SK-N-SH (cell line): Measurements from ENCODE around the gene IZUMO1. TPM values are rescaled to one million over a fixed set of nuclear protein-coding genes. Genes with fewer than 3 reads are reported as not detected.

Experiments used
- CTCF ChIA-PET: fragments of 300-600, 350-600 bp; formaldehyde crosslinking; extraction: SDS; loops from one replicate; lab custom pipeline; 2021; lab: Yijun Ruan, JAX
- POLR2A ChIA-PET: fragments of 350-600 bp; sonication (Branson Sonifier 250); formaldehyde crosslinking; extraction: SDS; loops from one replicate; lab custom pipeline; 2020; ENCODE audit warnings: antibody characterized with exemption, inconsistent platforms; lab: Yijun Ruan, JAX
- DNase-seq: peaks from one replicate; pipeline ENCODE4 v3.0.0; 2012
- H2AFZ ChIP-seq: fragments of 200-600 bp; sonication (generic); 2 replicates; pipeline ENCODE4 v1.8.1; 2016; ENCODE audit warnings: antibody characterized with exemption, mild to moderate bottlenecking, low read depth
- H3F3A ChIP-seq: fragments of 200-600 bp; sonication (generic); replicated peaks from 2 replicates; pipeline ENCODE3; 2016; ENCODE audit warnings: antibody characterized with exemption, mild to moderate bottlenecking; ENCODE audit not compliant: insufficient read depth
- H3K27ac ChIP-seq, 2 experiments: fragments of 200-500 bp in 1 of 2; fragments of 200-600 bp in 1 of 2; sonication (Bioruptor generic) in 1 of 2; sonication (generic), shearing (Covaris generic) in 1 of 2; 2 replicates each; pipeline versions ENCODE4 v1.5.1 to v1.6.1; 2014 to 2016; ENCODE audit warnings: low read depth in 2 of 2, inconsistent platforms in 1 of 2, low read length in 1 of 2, mild to moderate bottlenecking in 1 of 2, mixed read lengths in 1 of 2
- H3K27me3 ChIP-seq: fragments of 200-600 bp; sonication (generic), shearing (Covaris generic); 2 replicates; pipeline ENCODE4 v1.6.1; 2016; ENCODE audit warnings: mixed run types; ENCODE audit not compliant: insufficient read depth
- H3K36me3 ChIP-seq, 2 experiments: fragments of 200-500 bp in 1 of 2; fragments of 200-600 bp in 1 of 2; sonication (Bioruptor generic) in 1 of 2; sonication (generic) in 1 of 2; replicated peaks in 1 of 2; 2 replicates each; pipeline versions ENCODE3 to v1.5.1; 2014 to 2016; ENCODE audit warnings: low read length in 1 of 2, mild to moderate bottlenecking in 1 of 2; ENCODE audit not compliant: insufficient read depth in 2 of 2, control insufficient read depth in 1 of 2
- H3K4me1 ChIP-seq, 2 experiments: fragments of 200-500 bp in 1 of 2; fragments of 200-600 bp in 1 of 2; sonication (Bioruptor generic) in 1 of 2; sonication (generic), shearing (Covaris generic) in 1 of 2; 2 replicates each; pipeline versions ENCODE4 v1.5.1 to v1.6.1; 2014 to 2016; ENCODE audit warnings: low read depth in 1 of 2, low read length in 1 of 2, mixed run types in 1 of 2; ENCODE audit not compliant: insufficient read depth in 2 of 2, control insufficient read depth in 1 of 2
- H3K4me2 ChIP-seq: fragments of 200-600 bp; sonication (generic), shearing (Covaris generic); 2 replicates; pipeline ENCODE4 v1.6.1; 2017; ENCODE audit warnings: mixed run types
- H3K4me3 ChIP-seq, 2 experiments: fragments of 200-500 bp in 1 of 2; fragments of 200-600 bp in 1 of 2; sonication (Bioruptor generic) in 1 of 2; sonication (generic), shearing (Covaris generic) in 1 of 2; 2 replicates each; pipeline versions ENCODE4 v1.5.1 to v1.8.1; 2014 to 2016; ENCODE audit warnings: low read depth in 2 of 2, inconsistent platforms in 1 of 2, low read length in 1 of 2, mild to moderate bottlenecking in 1 of 2, mixed read lengths in 1 of 2, moderate library complexity in 1 of 2
- H3K79me2 ChIP-seq: fragments of 200-600 bp; sonication (generic); 2 replicates; pipeline ENCODE4 v1.8.1; 2017; ENCODE audit warnings: mild to moderate bottlenecking; ENCODE audit not compliant: insufficient read depth
- H3K9ac ChIP-seq: fragments of 200-600 bp; sonication (generic); 2 replicates; pipeline ENCODE4 v1.6.1; 2017; ENCODE audit warnings: mixed run types
- H3K9me2 ChIP-seq: fragments of 200-600 bp; sonication (generic); 2 replicates; pipeline ENCODE4 v1.6.1; 2017; ENCODE audit warnings: mixed run types
- H3K9me3 ChIP-seq: fragments of 200-600 bp; sonication (generic); 2 replicates; pipeline ENCODE4 v1.6.1; 2017; ENCODE audit warnings: mixed run types, mild to moderate bottlenecking, moderate library complexity
- H4K20me1 ChIP-seq: fragments of 200-600 bp; sonication (generic); 2 replicates; pipeline ENCODE4 v1.6.1; 2017; ENCODE audit warnings: mild to moderate bottlenecking, mixed run types; ENCODE audit not compliant: insufficient read depth
- CHD2 ChIP-seq: fragments of 150-350 bp; IDR thresholded peaks from 2 replicates; pipeline ENCODE4 v1.6.1; 2018; ENCODE audit warnings: low read length; ENCODE audit not compliant: partially characterized antibody
- CTCF ChIP-seq: fragments of 200-600 bp; sonication (generic); IDR thresholded peaks from 2 replicates; pipeline ENCODE4 v1.6.1; 2017; ENCODE audit warnings: antibody characterized with exemption, mild to moderate bottlenecking, moderate library complexity
- ELF1 ChIP-seq: IDR thresholded peaks from 2 replicates; pipeline ENCODE4 v1.4.0; 2012
- FOSL2 ChIP-seq: IDR thresholded peaks from 2 replicates; pipeline ENCODE4 v1.4.0; 2012; ENCODE audit warnings: low read depth, mild to moderate bottlenecking, moderate library complexity, borderline replicate concordance
- FOXJ3 ChIP-seq: sonication (generic); formaldehyde crosslinking; IDR thresholded peaks from 2 replicates; pipeline ENCODE4 v1.5.1; 2020; ENCODE audit warnings: mild to moderate bottlenecking, missing genetic modification reagents
- FOXM1 ChIP-seq: IDR thresholded peaks from 2 replicates; pipeline ENCODE4 v1.4.0; 2012; ENCODE audit warnings: low read depth, mild to moderate bottlenecking
- GATA2 ChIP-seq: sonication (generic); formaldehyde crosslinking; IDR thresholded peaks from 2 replicates; pipeline ENCODE4 v1.5.0; 2020; ENCODE audit warnings: mild to moderate bottlenecking, missing genetic modification reagents
- MAX ChIP-seq: IDR thresholded peaks from 2 replicates; pipeline ENCODE4 v1.4.0; 2012; ENCODE audit warnings: low read depth
- MEF2A ChIP-seq: IDR thresholded peaks from 2 replicates; pipeline ENCODE4 v1.4.0; 2012; ENCODE audit warnings: low read depth, borderline replicate concordance
- MXI1 ChIP-seq: IDR thresholded peaks from 2 replicates; pipeline ENCODE4 v1.6.1; 2012; ENCODE audit warnings: mild to moderate bottlenecking, low read depth, low read length, improper control_type of control experiment
- NFIC ChIP-seq: IDR thresholded peaks from 2 replicates; pipeline ENCODE4 v1.4.0; 2012; ENCODE audit warnings: borderline replicate concordance
- NRF1 ChIP-seq: IDR thresholded peaks from 2 replicates; pipeline ENCODE4 v1.6.1; 2012; ENCODE audit warnings: low read depth, mild to moderate bottlenecking, low read length
- POLR2AphosphoS5 ChIP-seq: IDR thresholded peaks from 2 replicates; pipeline ENCODE4 v1.6.1; 2012; ENCODE audit warnings: low read depth, low read length
- RAD21 ChIP-seq: IDR thresholded peaks from 2 replicates; pipeline ENCODE4 v1.6.1; 2012; ENCODE audit warnings: mild to moderate bottlenecking, low read length
- RCOR1 ChIP-seq: fragments of 150-350 bp; IDR thresholded peaks from 2 replicates; pipeline ENCODE4 v1.6.1; 2017; ENCODE audit warnings: antibody characterized with exemption, low read length
- RXRA ChIP-seq: IDR thresholded peaks from 2 replicates; pipeline ENCODE4 v1.4.0; 2012; ENCODE audit warnings: low read depth, mild to moderate bottlenecking, borderline replicate concordance
- SMC3 ChIP-seq: IDR thresholded peaks from 2 replicates; pipeline ENCODE4 v1.6.1; 2012; ENCODE audit warnings: low read depth, low read length, improper control_type of control experiment
- TAF1 ChIP-seq: IDR thresholded peaks from 2 replicates; pipeline ENCODE4 v1.6.1; 2012; ENCODE audit warnings: low read depth, mild to moderate bottlenecking, low read length, moderate library complexity, borderline replicate concordance
- USF1 ChIP-seq: IDR thresholded peaks from 2 replicates; pipeline ENCODE4 v1.4.0; 2012; ENCODE audit warnings: low read depth, borderline replicate concordance
- YY1 ChIP-seq: IDR thresholded peaks from 2 replicates; pipeline ENCODE4 v1.4.0; 2012; ENCODE audit warnings: low read depth, mild to moderate bottlenecking
- ZBTB33 ChIP-seq: IDR thresholded peaks from 2 replicates; pipeline ENCODE4 v1.4.0; 2012; ENCODE audit warnings: low read depth, borderline replicate concordance
- WGBS: methylation state at CpG from one replicate; pipeline ENCODE4 v1.1.6; 2017; ENCODE audit warnings: low lambda C conversion rate; 5-methylcytosine and 5-hydroxymethylcytosine counted together
- polyA plus RNA-seq, 3 experiments: library from polyadenylated mRNA; depleted of rRNA; stranded (reverse); fragments of >200 nt; gene quantifications; 2 replicates each; pipeline ENCODE4 v1.2.3, GENCODE V29; 2012
- TF ChIP-seq, protein P1 (sequence below): fragments of 150-350 bp; IDR thresholded peaks from 2 replicates; pipeline ENCODE4 v1.6.1; 2016; ENCODE audit warnings: mild to moderate bottlenecking, low read depth, low read length
- TF ChIP-seq, protein P2 (sequence below): IDR thresholded peaks from 2 replicates; pipeline ENCODE4; 2012

The IZUMO1 gene
- polyA plus RNA-seq, 1 of the 3 experiments (the other 2 are of a cell fraction) = 0.03 TPM

GRCh38 chr19:48716562-48717291 lies 30.0 kb downstream of the IZUMO1 start:
- Histone ChIP-seq H3K36me3 (no peaks in the 10 kb centered on the region), H3K9me2 (no peaks in the 10 kb centered on the region), H3K9me3 (no peaks in the 10 kb centered on the region), H3K4me2 (peak overlapping the region; percentile 71), H3K27ac (peak overlapping the region; percentile 28 to 90), H3K4me1 (peaks cover 8 to 37% of the 10 kb centered on the region in 2 experiments; a peak in 2 of 4 replicates), H4K20me1 (no peaks in the 10 kb centered on the region), H3K4me3 (peak overlapping the region; percentile 26 to 29), H3K79me2 (peaks cover 17% of the 10 kb centered on the region), H3K9ac (peak overlapping the region; percentile 49; the same call in 1 of the 2 replicates), H3F3A (peaks cover 4% of the 10 kb centered on the region), H3K27me3 (no peaks in the 10 kb centered on the region), H2AFZ (peak overlapping the region; percentile 81; the same call in 1 of the 2 replicates)
- CTCF ChIA-PET = interaction anchor here (0.6 to 1.7 kb wide), 5 partner anchors 22 to 74 kb away, joined by 3 to 9 read pairs (median 4); partner anchors contain the start of gene CA11
- WGBS = 19% methylated on average over 19 of the region's 24 CpGs
- DNase-seq = peak; percentile 88
- POLR2A ChIA-PET = interaction anchor here (0.6 to 2.4 kb wide), 4 partner anchors 19 to 30 kb away, joined by 3 to 11 read pairs (median 3); partner anchors contain the start of gene IZUMO1
- TF ChIP-seq MAX (no peak; the same call in 1 of the 2 replicates), TAF1 (peak; percentile 39; the same call in 1 of the 2 replicates), USF1 (no peak), FOXJ3 (CRISPR knock-in tag) (no peak), FOSL2 (no peak), SMC3 (no peak; the same call in 1 of the 2 replicates), ELF1 (no peak), RAD21 (0 out of 2 replicates have a peak, but pooled peaks have one; percentile 17), POLR2AphosphoS5 (peak; percentile 54; the same call in 1 of the 2 replicates), YY1 (0 out of 2 replicates have a peak, but pooled peaks have one; percentile 56), NRF1 (peak; percentile 10; the same call in 1 of the 2 replicates), CHD2 (no peak), NFIC (no peak), RXRA (no peak), MEF2A (no peak), GATA2 (CRISPR knock-in tag) (no peak), MXI1 (peak; percentile 55; the same call in 1 of the 2 replicates), ZBTB33 (no peak), CTCF (no peak), RCOR1 (no peak), FOXM1 (no peak)
- TF ChIP-seq, protein P1, sequence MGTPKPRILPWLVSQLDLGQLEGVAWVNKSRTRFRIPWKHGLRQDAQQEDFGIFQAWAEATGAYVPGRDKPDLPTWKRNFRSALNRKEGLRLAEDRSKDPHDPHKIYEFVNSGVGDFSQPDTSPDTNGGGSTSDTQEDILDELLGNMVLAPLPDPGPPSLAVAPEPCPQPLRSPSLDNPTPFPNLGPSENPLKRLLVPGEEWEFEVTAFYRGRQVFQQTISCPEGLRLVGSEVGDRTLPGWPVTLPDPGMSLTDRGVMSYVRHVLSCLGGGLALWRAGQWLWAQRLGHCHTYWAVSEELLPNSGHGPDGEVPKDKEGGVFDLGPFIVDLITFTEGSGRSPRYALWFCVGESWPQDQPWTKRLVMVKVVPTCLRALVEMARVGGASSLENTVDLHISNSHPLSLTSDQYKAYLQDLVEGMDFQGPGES = no peak
- TF ChIP-seq, protein P2, sequence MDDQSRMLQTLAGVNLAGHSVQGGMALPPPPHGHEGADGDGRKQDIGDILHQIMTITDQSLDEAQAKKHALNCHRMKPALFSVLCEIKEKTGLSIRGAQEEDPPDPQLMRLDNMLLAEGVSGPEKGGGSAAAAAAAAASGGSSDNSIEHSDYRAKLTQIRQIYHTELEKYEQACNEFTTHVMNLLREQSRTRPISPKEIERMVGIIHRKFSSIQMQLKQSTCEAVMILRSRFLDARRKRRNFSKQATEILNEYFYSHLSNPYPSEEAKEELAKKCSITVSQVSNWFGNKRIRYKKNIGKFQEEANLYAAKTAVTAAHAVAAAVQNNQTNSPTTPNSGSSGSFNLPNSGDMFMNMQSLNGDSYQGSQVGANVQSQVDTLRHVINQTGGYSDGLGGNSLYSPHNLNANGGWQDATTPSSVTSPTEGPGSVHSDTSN = no peak
